ACHN (cell line): ENCODE results near the gene ADD3.

Source experiments
- DNase-seq: peaks from one replicate; pipeline ENCODE4 v3.0.0-alpha.2; 2015
- in situ Hi-C: cut with HindIII; loops from 2 replicates; pipeline ENCODE4 v1.10.0; 2017; ENCODE audit warnings: low sequenced_read_pairs, low pct_ligation_motif_present, low pct_unique_long_range_greater_than_20kb

Gene ADD3

DNA sequence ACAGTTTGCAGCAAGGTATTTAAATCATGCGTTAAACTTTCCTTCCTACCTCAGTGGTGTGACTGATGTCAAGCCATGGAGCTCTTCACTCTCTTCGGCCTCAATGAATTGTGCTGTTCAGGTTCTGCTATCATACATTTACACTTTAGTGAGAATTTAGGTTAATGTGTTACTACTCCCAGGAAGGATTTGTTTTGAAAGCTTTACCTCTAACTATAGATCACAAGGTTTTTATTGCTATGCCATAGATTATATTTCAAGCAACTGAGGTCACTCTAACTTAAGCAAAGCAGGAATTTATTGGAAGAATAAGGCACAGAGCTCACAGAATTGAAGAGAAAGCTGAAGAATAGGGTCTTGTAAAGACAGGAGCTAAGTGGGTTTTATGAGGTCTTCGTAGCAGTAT, 11.0 kb upstream of the ADD3 start:
- in situ Hi-C loops: no loop called here
- DNase-seq: no peak

GRCh38 chr10:109997233-109997632, 10.6 kb upstream of the ADD3 start:
- DNase-seq: no peak
- in situ Hi-C loops: no loop called here

- in situ Hi-C loops: no loop called here
- DNase-seq: no peak
Observed at GRCh38 chr10:109998513-109998912, 9.3 kb upstream of the ADD3 start.

DNA sequence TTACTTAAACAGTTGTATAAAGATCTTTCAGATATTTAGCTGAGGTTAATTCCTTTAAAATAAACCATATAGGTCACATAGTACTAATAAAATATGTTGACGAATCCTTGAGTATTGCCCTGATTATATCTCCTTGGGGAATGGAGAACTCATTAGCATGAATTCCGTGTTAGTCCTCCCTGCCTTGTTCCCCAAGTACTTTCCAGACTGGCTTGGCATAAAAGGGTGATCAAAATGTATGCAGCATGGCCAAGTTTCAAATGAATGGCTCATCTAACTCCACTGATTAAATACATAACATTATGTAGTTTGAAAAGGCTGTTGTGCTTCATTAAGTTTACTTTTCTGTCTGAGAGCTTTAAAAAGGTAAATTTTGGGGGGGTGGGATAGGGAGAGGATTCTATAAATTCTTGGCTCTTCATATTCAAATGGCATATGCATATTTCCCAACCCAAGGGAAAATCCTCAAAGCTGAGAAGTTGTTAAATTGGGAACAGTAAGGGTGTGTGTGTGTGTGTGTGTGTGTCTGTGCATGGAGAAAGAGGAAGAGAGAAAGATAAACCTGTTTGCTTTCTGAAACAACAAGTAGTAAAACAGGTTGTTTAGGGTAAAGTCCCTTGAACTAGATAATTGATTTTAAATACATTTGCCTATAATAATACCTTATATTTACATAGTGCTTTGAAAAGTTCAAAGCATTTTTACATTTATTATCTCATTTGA, 4.8 kb upstream of the ADD3 start:
- no peak for DNase-seq
- in situ Hi-C loops: no loop called here

DNA sequence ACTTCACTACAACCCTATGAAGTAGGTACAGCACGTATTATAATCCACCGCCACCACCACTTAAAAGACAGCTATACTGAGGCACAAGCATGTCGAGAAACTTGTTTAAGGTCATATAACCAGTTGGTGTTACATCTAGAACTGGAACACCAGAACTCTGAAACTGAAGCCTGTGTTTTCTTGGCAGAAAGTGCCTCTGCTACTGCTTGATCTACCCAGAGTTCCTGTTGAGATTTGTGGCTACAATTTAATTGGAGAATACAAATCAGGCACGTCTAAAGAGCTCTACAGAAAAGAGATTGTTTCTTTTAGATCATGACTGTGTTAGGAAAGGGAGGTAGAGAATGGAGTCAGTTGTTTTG, 4.3 kb upstream of the ADD3 start:
- no peak for DNase-seq
- in situ Hi-C loops: no loop called here

- in situ Hi-C loops: no loop called here
- no peak for DNase-seq
Observed at GRCh38 chr10:110005719-110006118, 2.1 kb upstream of the ADD3 start.

- no peak for DNase-seq
- in situ Hi-C loops: no loop called here
Observed at GRCh38 chr10:110006358-110007160, 1.2 kb upstream of the ADD3 start.

- in situ Hi-C loops: no loop called here
- DNase-seq: peak; percentile 39
Observed at GRCh38 chr10:110007161-110007700, 553 bp upstream of the ADD3 start.

- in situ Hi-C loops: no loop called here
- DNase-seq: peak; percentile 31
Observed at GRCh38 chr10:110008518-110009339, 945 bp downstream of the ADD3 start.

DNA sequence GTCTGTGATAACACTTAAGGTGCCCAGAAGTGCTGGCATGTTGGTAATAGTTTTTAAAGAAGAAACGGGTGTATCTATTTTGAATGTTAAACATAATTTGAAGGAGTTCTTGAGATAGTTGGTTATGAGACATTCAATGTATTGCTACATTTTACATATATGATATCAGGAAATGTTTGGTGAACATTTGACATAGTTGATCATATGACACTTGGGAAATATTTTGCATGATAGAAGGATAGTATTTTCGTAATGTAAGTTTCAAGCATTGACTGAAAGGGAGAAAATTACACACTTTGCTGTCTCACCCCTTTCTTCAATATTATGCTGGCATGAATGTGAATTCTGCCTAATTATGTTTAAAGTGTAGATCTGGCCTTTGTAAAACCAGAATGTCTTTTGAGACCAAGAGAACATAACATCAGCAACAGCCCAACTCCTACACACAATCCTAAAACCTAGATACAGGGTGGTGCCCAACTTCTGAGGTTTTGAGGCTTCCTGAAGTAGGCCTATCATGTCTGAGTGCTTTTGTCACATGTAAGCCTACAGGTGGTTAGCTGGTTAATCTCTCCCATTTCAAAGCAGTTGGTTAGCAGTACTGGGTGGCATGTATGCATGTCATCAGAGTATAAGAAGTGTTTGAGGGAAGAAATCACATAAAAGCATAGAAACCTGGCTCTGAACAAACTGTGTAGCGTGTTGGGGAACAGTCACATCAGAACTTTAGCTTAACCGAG, 2.1 kb downstream of the ADD3 start:
- no peak for DNase-seq
- in situ Hi-C loops: no loop called here

GRCh38 chr10:110010486-110011378, 2.9 kb downstream of the ADD3 start:
- in situ Hi-C loops: no loop called here
- DNase-seq: no peak

- no peak for DNase-seq
- in situ Hi-C loops: no loop called here
Observed at GRCh38 chr10:110011681-110012080, 3.9 kb downstream of the ADD3 start.

DNA sequence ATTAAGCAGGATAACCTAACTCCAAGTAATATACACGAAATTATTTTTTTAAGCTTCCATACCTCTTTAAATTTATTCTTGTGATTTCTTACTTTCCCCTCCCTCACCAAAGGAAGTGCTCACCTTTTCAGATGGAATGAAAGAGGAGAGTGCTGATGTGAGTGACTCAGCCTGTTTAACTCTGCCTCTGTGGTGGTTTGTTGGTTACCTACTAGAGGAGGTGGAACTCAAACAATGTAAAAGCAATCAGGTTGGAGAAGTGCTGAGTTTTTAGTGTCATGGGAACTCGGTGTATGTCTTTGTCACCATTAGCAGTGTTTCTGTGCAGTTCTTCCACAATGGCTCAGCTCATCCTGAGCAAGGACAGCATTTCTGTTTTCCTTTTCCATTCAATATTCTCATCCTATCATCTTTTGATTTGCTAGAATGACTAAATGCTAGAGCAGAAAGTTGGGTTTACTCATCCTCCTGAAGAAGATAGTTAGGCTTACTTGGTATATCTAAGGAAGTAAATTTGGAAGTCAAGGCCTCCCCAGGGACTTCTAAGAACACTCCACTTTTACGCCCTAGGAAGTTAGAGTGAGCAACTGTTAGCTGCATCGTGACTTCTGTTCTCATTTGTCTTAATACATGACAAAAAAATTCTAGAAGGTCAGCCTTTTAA, 6.0 kb downstream of the ADD3 start:
- in situ Hi-C loops: no loop called here
- DNase-seq: no peak

DNA sequence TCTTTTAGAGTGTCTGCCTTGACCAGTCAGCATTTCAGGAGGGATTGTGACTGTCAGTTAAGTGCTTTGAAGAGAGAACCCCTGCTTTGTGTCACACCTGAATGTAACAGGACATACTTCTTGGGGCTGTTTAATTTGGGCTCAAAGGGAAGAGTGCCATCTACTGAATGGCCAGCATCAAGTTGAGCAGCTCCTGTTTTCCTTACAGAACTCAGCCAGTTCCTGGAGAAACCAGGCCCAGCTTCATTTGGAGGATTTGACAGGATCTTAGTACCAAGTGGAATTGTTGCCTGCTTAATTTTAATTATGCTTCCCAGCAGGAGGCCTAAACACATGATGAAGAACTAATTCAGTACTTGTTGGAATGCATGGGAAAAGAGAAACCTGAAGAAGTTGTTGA, 8.3 kb downstream of the ADD3 start:
- in situ Hi-C loops: no loop called here
- peak; percentile 34 for DNase-seq

DNA sequence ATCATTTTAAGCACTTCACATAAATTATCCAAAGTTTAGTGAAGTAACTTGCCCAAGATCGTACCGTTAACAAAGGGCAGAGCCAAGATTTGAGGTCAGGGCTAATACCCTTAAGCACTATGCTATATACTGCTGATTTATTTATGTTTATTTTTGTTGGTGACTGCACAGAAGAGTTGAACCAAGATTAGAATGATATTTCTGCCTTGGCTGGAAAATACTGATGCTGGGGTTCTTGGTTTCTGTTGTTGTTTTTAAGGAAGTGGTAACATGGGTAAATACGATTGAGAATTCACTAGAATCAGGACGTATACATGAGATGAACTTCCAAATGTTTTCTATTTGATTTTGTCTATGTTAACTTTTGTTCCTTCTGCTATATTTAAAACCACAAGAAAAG, 9.3 kb downstream of the ADD3 start:
- no peak for DNase-seq
- in situ Hi-C loops: no loop called here

- in situ Hi-C loops: no loop called here
- DNase-seq: no peak
Observed at GRCh38 chr10:110017907-110018306, 10.1 kb downstream of the ADD3 start.

- DNase-seq: no peak
- in situ Hi-C loops: no loop called here
Observed at GRCh38 chr10:110020265-110020664, 12.5 kb downstream of the ADD3 start.
